Activated gamma-delta T cell (primary cell): ENCODE measurements around the gene NCK2.

Source experiments
- DNase-seq: peaks from one replicate; lab custom pipeline; 2025; lab: John Stamatoyannopoulos, UW

Gene NCK2

GRCh38 chr2:105928086-105928485 is 183.4 kb downstream of the NCK2 start:
- no peak for DNase-seq

DNA sequence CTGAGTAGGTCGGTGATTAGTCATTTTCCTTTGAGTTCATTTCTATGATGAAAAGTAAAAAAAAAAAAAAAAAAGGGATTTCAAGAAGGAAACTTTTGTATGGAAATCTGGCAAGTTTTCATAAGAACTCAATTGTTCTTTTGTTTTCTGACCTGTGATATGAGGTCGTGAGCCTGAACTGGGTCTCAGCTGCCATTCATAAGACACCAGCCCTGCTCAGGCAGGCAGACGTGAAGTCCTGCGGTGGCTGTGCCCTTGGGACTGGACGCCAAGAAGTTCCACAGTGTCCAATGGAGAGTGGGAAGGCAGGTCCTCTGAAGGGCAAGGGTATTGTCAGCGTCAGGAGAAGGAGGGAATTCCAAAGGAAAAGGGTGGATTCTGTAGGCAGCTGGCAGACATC is 183.9 kb downstream of the NCK2 start:
- no peak for DNase-seq

- DNase-seq = no peak
Measured at GRCh38 chr2:105929516-105929915, 184.8 kb downstream of the NCK2 start.

DNA sequence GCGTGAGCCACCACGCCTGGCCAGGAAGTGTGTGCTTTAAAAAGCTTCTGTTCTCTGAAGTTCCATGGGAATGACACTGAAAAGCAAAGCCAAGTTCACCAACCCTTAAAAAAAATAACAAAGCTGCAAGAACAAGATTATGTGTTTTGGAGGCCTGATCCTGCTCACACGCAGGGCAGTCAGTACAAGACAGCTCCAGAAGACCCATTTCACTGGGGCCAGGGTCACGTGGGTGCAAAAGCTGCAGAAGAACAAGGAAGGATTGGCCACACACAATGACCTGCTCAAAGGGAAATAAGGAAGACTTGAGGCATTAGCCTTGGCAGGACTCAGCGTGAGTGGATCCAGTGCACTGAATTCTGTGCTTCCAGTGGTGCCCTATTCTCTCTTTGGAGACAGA is 187.9 kb downstream of the NCK2 start:
- no peak for DNase-seq

DNA sequence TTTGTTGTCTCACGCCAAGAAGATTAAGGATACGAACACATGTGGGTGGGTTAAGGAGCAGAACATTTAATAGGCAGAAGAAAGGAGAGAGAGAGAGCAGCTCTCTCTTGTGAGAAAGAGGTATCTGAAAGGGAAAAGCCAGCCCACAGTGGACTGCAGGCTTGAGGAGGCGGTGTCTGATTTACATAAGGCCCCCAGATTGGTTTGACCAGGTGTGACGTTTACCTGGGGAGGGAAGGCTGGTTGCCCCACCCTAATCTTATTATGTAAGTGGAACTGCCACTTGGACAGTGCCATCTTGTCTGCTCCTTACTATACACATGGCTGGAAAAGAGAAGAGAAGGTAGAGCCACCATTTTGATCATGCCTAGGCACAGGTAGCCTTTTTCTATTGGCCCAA is 189.2 kb downstream of the NCK2 start:
- no peak for DNase-seq

GRCh38 chr2:105934467-105934866 is 189.8 kb downstream of the NCK2 start:
- DNase-seq = no peak

DNA sequence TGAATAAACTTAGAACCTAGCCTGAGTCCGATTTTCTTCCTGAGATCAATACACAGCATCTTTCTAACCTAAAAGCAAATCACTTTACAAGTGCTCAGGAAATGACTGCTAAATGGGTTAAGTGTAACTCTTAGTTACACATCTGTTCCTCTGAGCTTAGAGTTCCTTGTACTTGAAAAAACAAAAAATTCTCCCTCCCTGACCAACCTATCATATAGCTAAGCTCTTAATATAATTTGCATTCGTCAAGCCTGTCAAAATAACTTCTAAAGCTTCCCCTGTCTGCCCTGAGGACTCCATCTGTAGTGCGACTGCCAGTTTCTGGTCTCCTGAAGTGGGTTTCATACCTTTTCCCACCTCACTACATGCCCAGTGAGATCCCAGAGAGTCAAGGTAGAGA is 190.4 kb downstream of the NCK2 start:
- DNase-seq = no peak

DNA sequence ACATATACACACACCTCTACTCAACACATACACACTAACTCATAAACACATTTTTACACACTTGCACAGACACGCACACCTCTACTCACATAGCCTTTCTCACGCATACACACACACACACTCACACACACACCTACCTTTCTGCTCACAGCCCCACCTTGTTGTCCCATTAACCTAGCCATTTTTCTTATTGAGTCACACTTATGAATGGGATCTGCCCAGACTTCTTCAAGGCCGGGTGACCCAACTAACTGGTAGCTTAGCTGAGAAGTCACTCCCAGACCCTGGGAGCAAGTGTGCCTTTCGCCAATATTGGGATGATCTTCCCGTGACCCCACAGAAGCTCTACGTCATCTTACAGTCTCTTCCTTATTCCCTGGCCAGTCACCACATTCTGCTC is 192.2 kb downstream of the NCK2 start:
- DNase-seq = no peak

DNA sequence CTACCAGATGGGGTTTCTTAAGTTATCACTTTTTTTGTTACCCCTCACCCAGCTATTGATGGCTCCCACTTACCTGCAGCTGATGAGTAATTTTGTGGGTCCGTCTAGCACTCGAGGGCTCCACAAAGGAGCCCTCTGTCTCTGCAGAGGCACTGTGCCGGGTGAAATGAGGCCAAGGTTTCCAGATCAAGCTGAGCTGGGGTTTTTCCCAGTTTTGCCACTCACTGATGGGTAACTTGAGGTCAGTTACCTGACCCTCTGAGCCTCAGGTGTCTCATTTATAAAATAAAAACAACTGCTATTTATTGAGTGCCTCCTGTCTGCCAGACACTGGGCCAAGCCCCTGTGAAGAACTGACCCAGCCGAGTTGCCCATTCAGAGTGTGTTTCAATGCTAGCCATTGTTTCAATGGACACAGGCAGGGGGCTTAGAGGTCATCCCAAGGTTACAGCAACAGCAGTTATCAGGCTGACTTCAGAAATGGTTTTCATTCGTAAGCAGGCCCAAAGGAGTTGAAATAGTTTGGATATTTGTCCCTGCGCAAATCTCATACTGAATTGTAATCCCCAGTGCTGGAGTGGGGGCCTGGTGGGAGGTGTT is 192.9 kb downstream of the NCK2 start:
- no peak for DNase-seq
